Kidney capillary endothelial cell (primary cell): Measurements from ENCODE around the gene FAM174B.

ENCODE experiments used
- DNase-seq: peaks from one replicate; pipeline ENCODE4 v3.0.0-alpha.2; 2018; ENCODE audit warnings: low spot score

Gene FAM174B

GRCh38 chr15:92569778-92570177, 85.8 kb downstream of the FAM174B start:
- no peak for DNase-seq
